GM12865 (cell line): ENCODE results near the gene POLE.

ENCODE experiments used
- DNase-seq: peaks from one replicate; pipeline ENCODE4 v3.0.0; 2010; ENCODE audit warnings: low read depth
- H3K4me3 ChIP-seq: 2 replicates; pipeline ENCODE4 v1.5.1; 2011; ENCODE audit warnings: mild to moderate bottlenecking, low read depth, low read length, control low read depth
- CTCF ChIP-seq: IDR thresholded peaks from 2 replicates; pipeline ENCODE4 v1.5.1; 2011; ENCODE audit warnings: low read length, control low read depth, low read depth, inconsistent platforms; ENCODE audit not compliant: insufficient read depth; ENCODE audit errors: missing control alignments

Gene POLE

GRCh38 chr12:132614029-132614428 is 73.1 kb downstream of the POLE start:
- H3K4me3 ChIP-seq = no peak overlapping the region
- TF ChIP-seq CTCF = no peak
- no peak for DNase-seq

GRCh38 chr12:132611620-132612019 is 75.5 kb downstream of the POLE start:
- no peak overlapping the region for H3K4me3 ChIP-seq
- TF ChIP-seq CTCF = no peak
- DNase-seq = no peak

GRCh38 chr12:132610866-132611602 is 76.1 kb downstream of the POLE start:
- no peak for DNase-seq
- H3K4me3 ChIP-seq = no peak overlapping the region
- no peak for TF ChIP-seq CTCF

- DNase-seq = no peak
- TF ChIP-seq CTCF = no peak
- no peak within 1 kb of the TSS for H3K4me3 ChIP-seq
Observed at GRCh38 chr12:132610051-132610759, 76.9 kb downstream of the POLE start, which contains the start of gene LRCOL1. TSS of gene LRCOL1 (minus strand) at chr12:132610582. CDS start at chr12:132606251, 4,331 bp downstream.

GRCh38 chr12:132608231-132609171 is 78.6 kb downstream of the POLE start:
- DNase-seq = no peak
- H3K4me3 ChIP-seq = no peak overlapping the region
- TF ChIP-seq CTCF = no peak

GRCh38 chr12:132606927-132607326 is 80.2 kb downstream of the POLE start:
- no peak for TF ChIP-seq CTCF
- H3K4me3 ChIP-seq = no peak overlapping the region
- DNase-seq = no peak
